HG02870 (cell line): ENCODE results near the gene SPTBN4.
"Not testable (repeated sequence)": the region's sequence is repeated elsewhere in the genome, so short reads cannot be mapped to it uniquely, and the experiment has no call there.

ENCODE experiments used
- ATAC-seq: cut with Tn5 transposase; IDR thresholded peaks from one replicate; pipeline ENCODE4 v1.9.1; 2021; ENCODE audit warnings: mild to moderate bottlenecking, moderate library complexity; ENCODE audit not compliant: unreplicated experiment

SPTBN4 gene

GRCh38 chr19:40464059-40465024 lies 2.5 kb upstream of the SPTBN4 start:
- no peak for ATAC-seq

GRCh38 chr19:40465025-40465556 lies 1.7 kb upstream of the SPTBN4 start:
- no peak for ATAC-seq

GRCh38 chr19:40465557-40466218 lies 1.1 kb upstream of the SPTBN4 start, which contains the start of gene BLVRB:
BLVRB (minus strand) TSS chr19:40465745; CDS start chr19:40465688, 57 bp downstream.
- ATAC-seq: peak; percentile 92

GRCh38 chr19:40466219-40466984 lies 399 bp upstream of the SPTBN4 start:
- peak; percentile 27 for ATAC-seq

- ATAC-seq: no peak
Observed at GRCh38 chr19:40469011-40469410, 2.2 kb downstream of the SPTBN4 start.

- no peak for ATAC-seq
Observed at GRCh38 chr19:40471111-40471510, 4.3 kb downstream of the SPTBN4 start.

- no peak for ATAC-seq
Observed at GRCh38 chr19:40472516-40472915, 5.7 kb downstream of the SPTBN4 start.

GRCh38 chr19:40474737-40475136 lies 7.9 kb downstream of the SPTBN4 start:
- ATAC-seq: no peak

GRCh38 chr19:40475878-40476644 lies 9.3 kb downstream of the SPTBN4 start:
- ATAC-seq: not testable (repeated sequence)

GRCh38 chr19:40486017-40486416 lies 19.2 kb downstream of the SPTBN4 start:
- no peak for ATAC-seq

GRCh38 chr19:40489882-40490230 lies 23.1 kb downstream of the SPTBN4 start:
- ATAC-seq: no peak

GRCh38 chr19:40492274-40492673 lies 25.5 kb downstream of the SPTBN4 start:
- ATAC-seq: no peak

GRCh38 chr19:40493778-40494177 lies 27.0 kb downstream of the SPTBN4 start:
- ATAC-seq: no peak

GRCh38 chr19:40494191-40494838 lies 27.5 kb downstream of the SPTBN4 start:
- ATAC-seq: no peak

GRCh38 chr19:40497214-40497613 lies 30.4 kb downstream of the SPTBN4 start:
- ATAC-seq: no peak

GRCh38 chr19:40499320-40499719 lies 32.5 kb downstream of the SPTBN4 start:
- no peak for ATAC-seq

- ATAC-seq: not testable (repeated sequence)
Observed at GRCh38 chr19:40500678-40501530, 34.1 kb downstream of the SPTBN4 start.

- no peak for ATAC-seq
Observed at GRCh38 chr19:40501599-40501998, 34.8 kb downstream of the SPTBN4 start.

GRCh38 chr19:40502081-40502480 lies 35.3 kb downstream of the SPTBN4 start:
- ATAC-seq: no peak
